ENCODE data around the gene FOXK1. TPM values are rescaled to one million over a fixed set of nuclear protein-coding genes. Genes with fewer than 3 reads are reported as not detected.
A peak's percentile ranks its signal among the peaks of the same experiment; 100 is the strongest.
"Not testable (repeated sequence)": the region's sequence is repeated elsewhere in the genome, so short reads cannot be mapped to it uniquely, and the experiment has no call there.

FOXK1 gene
- total and polyA plus RNA-seq, 2 experiments from 2014 or later = 2.3 to 12.7 TPM

DNA sequence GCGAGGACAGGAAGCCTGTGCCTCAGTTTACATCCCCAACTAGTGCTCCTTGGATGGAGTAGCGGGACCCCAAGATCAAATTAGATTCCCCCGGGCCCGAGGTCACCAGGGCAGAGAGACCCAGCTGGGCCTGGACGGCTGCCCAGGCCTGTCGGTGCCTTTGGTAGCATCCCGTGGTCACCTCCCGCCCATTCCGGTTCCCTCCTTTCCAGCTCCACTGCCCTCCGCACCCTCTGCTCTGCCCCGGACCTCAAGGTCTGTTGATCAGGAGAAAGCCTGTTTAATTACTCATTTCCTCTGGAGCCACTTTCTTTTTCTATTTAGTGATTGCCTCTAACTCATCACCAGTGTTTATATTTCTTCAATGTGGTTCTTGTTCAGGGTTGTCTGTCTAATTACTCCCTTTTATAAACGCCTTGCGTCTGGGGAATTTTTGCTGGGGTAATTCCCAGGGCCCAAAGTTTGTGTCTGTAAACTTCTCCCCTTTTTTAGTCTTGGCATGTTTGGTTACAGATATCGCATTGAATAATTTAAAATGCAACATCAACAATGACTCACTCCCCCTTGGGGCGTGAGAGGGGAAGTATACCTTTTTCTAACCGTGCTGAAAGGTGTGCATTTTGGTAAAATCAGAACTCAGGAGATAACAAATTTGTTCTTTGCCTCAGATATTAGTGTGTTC is 1.9 kb downstream of the FOXK1 start:
- Mint-ChIP-seq H3K27me3 (ENCODE audit: insufficient read depth, low read depth, poor library complexity) (peaks cover 24% of the 10 kb centered on the region), H3K36me3 (ENCODE audit: low read depth) (peaks cover 2% of the 10 kb centered on the region; the same call in 1 of the 3 replicates), H3K9me3 (peaks cover 10% of the 10 kb centered on the region; the same call in 2 of the 3 replicates), H3K4me3 (peak overlapping the region; percentile 68), H3K4me1 (peaks cover 11% of the 10 kb centered on the region), H3K27ac (no peak overlapping the region)
- ATAC-seq (peak; percentile 21), DNase-seq (ENCODE audit: low spot score) (no peak)
- H3K9me2 ChIP-seq (ENCODE audit: insufficient read depth) = 0 out of 2 replicates have a peak, but pooled peaks cover 2% of the 10 kb centered on the region
- no peaks in the 10 kb centered on the region for H3F3A ChIP-seq (replicated peaks; ENCODE audit: low read depth)
- no peak overlapping the region for H3K27ac ChIP-seq (ENCODE audit: low read depth)
- TF ChIP-seq POLR2AphosphoS5 (IDR thresholded peaks at IDR 0.05; ENCODE audit: low read depth) = no peak
- TF ChIP-seq, protein P1, sequence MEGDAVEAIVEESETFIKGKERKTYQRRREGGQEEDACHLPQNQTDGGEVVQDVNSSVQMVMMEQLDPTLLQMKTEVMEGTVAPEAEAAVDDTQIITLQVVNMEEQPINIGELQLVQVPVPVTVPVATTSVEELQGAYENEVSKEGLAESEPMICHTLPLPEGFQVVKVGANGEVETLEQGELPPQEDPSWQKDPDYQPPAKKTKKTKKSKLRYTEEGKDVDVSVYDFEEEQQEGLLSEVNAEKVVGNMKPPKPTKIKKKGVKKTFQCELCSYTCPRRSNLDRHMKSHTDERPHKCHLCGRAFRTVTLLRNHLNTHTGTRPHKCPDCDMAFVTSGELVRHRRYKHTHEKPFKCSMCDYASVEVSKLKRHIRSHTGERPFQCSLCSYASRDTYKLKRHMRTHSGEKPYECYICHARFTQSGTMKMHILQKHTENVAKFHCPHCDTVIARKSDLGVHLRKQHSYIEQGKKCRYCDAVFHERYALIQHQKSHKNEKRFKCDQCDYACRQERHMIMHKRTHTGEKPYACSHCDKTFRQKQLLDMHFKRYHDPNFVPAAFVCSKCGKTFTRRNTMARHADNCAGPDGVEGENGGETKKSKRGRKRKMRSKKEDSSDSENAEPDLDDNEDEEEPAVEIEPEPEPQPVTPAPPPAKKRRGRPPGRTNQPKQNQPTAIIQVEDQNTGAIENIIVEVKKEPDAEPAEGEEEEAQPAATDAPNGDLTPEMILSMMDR (conservative IDR thresholded peaks at IDR 0.05; ENCODE audit: low read depth in 2 of 2) = 0 out of 4 replicates have a peak, but pooled peaks of 1 of the 2 experiments have one; percentile 24
- peak overlapping the region; percentile 36 for H3K4me3 ChIP-seq
- H3K4me2 ChIP-seq = peak overlapping the region; percentile 78
- H2AFZ ChIP-seq = no peak overlapping the region
- peaks cover 7% of the 10 kb centered on the region; the same call in 1 of the 2 replicates for H3K4me1 ChIP-seq (ENCODE audit: insufficient read depth)
- peaks cover 55% of the 10 kb centered on the region for H4K20me1 ChIP-seq (replicated peaks; ENCODE audit: insufficient read depth)
- no peaks in the 10 kb centered on the region for H3K36me3 ChIP-seq (ENCODE audit: insufficient read depth)
- peaks cover 24% of the 10 kb centered on the region for H3K27me3 ChIP-seq (ENCODE audit: insufficient read depth)
- H3K79me2 ChIP-seq (replicated peaks; ENCODE audit: insufficient read depth) = peaks cover 44% of the 10 kb centered on the region

DNA sequence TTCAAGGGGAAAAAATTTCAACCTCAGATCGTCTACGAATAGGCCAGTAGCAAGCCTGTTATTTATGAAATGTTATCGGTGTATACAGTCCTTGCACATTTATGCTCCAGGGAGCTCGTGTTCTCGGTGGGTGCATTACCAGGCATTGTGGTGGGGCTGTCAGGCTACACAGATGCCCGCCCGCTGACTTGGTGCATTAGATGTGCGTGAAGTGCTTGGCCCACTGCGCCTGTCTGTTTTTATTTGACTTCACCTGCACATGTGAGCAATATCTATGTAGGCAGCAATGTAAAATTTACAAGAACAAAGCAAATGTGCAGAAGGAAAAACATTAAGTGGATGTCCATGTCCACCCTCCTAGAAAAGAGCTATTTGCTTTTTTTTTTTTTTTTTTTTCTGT is 2.8 kb downstream of the FOXK1 start:
- no peak overlapping the region for H3K27ac Mint-ChIP-seq
- Histone ChIP-seq H3K9me2 (ENCODE audit: insufficient read depth) (0 out of 2 replicates have a peak, but pooled peaks cover 2% of the 10 kb centered on the region), H3K4me2 (peak overlapping the region; percentile 78; the same call in 1 of the 2 replicates)

DNA sequence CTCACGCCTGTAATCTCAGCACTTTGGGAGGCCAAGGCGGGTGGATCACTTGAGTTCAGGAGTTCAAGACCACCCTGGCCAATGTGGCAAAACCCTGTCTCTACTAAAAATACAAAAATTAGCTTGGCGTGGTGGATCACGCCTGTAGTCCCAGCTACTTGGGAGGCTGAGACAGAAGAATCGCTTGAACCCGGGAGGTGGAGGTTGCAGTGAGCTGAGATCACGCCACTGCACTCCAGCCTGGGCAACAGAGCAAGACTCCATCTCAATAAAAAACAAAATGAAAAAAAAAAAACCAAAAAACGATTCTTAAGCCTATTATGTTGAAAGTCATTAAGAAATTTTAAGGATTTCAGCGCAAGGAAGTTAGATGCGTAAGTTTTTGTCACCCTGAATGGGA is 3.6 kb downstream of the FOXK1 start:
- not testable (repeated sequence) for H3K36me3 ChIP-seq (ENCODE audit: insufficient read depth); H3K4me1 ChIP-seq (ENCODE audit: insufficient read depth); H3K36me3 Mint-ChIP-seq (ENCODE audit: low read depth); ATAC-seq; H2AFZ ChIP-seq; DNase-seq (ENCODE audit: low spot score); H3K4me3 ChIP-seq; H3K9me3 Mint-ChIP-seq; H3F3A ChIP-seq (replicated peaks; ENCODE audit: low read depth); H3K9me2 ChIP-seq (ENCODE audit: insufficient read depth); H3K27ac ChIP-seq (ENCODE audit: low read depth); H3K27ac Mint-ChIP-seq; H3K4me3 Mint-ChIP-seq; H3K4me2 ChIP-seq
- Histone ChIP-seq H3K79me2 (replicated peaks; ENCODE audit: insufficient read depth) (peaks cover 60% of the 10 kb centered on the region), H4K20me1 (replicated peaks; ENCODE audit: insufficient read depth) (peaks cover 63% of the 10 kb centered on the region), H3K27me3 (ENCODE audit: insufficient read depth) (peaks cover 12% of the 10 kb centered on the region)
- Mint-ChIP-seq H3K4me1 (peaks cover 21% of the 10 kb centered on the region), H3K27me3 (ENCODE audit: insufficient read depth, low read depth, poor library complexity) (peaks cover 12% of the 10 kb centered on the region)

More for the DNA sequence above, 2.8 kb downstream of the FOXK1 start:
- H3K27ac ChIP-seq (ENCODE audit: low read depth) = no peak overlapping the region
- DNase-seq (ENCODE audit: low spot score) (no peak), ATAC-seq (no peak)
- 0 out of 2 replicates have a peak overlapping the region, but pooled peaks have one; percentile 36 for H3K4me3 ChIP-seq
- H3K27me3 ChIP-seq (ENCODE audit: insufficient read depth) = peaks cover 20% of the 10 kb centered on the region
- no peaks in the 10 kb centered on the region for H3F3A ChIP-seq (replicated peaks; ENCODE audit: low read depth)
- H3K4me1 Mint-ChIP-seq = peaks cover 19% of the 10 kb centered on the region
- H3K9me3 Mint-ChIP-seq = peaks cover 8% of the 10 kb centered on the region; the same call in 2 of the 3 replicates
- H3K36me3 Mint-ChIP-seq (ENCODE audit: low read depth) = peaks cover 2% of the 10 kb centered on the region; the same call in 1 of the 3 replicates
- H3K36me3 ChIP-seq (ENCODE audit: insufficient read depth) = no peaks in the 10 kb centered on the region
- H3K4me3 Mint-ChIP-seq = no peak overlapping the region; the same call in 2 of the 3 replicates
- no peak overlapping the region for H2AFZ ChIP-seq
- peaks cover 52% of the 10 kb centered on the region for H3K79me2 ChIP-seq (replicated peaks; ENCODE audit: insufficient read depth)
- H3K4me1 ChIP-seq (ENCODE audit: insufficient read depth) = peaks cover 7% of the 10 kb centered on the region; the same call in 1 of the 2 replicates
- H3K27me3 Mint-ChIP-seq (ENCODE audit: insufficient read depth, low read depth, poor library complexity) = peaks cover 21% of the 10 kb centered on the region
- H4K20me1 ChIP-seq (replicated peaks; ENCODE audit: insufficient read depth) = peaks cover 59% of the 10 kb centered on the region
- TF ChIP-seq ETS1 (IDR thresholded peaks at IDR 0.05) (no peak), NANOG (IDR thresholded peaks at IDR 0.05; ENCODE audit: borderline replicate concordance) (no peak), REST (IDR thresholded peaks at IDR 0.05; ENCODE audit: unreplicated experiment) (no peak), JUNB (IDR thresholded peaks at IDR 0.05; ENCODE audit: unreplicated experiment) (no peak)
